AG09319 (cell line): ENCODE measurements around the gene VCAN.

Source experiments
- DNase-seq: peaks from one replicate; pipeline ENCODE4 v3.0.0-alpha.2; 2010; ENCODE audit warnings: low read depth; ENCODE audit errors: extremely low read depth
- TF ChIP-seq, protein P1 (sequence below): IDR thresholded peaks from 2 replicates; pipeline ENCODE4 v1.5.1; 2011; ENCODE audit warnings: low read depth, mild to moderate bottlenecking, inconsistent platforms, low read length, moderate library complexity

Gene VCAN

DNA sequence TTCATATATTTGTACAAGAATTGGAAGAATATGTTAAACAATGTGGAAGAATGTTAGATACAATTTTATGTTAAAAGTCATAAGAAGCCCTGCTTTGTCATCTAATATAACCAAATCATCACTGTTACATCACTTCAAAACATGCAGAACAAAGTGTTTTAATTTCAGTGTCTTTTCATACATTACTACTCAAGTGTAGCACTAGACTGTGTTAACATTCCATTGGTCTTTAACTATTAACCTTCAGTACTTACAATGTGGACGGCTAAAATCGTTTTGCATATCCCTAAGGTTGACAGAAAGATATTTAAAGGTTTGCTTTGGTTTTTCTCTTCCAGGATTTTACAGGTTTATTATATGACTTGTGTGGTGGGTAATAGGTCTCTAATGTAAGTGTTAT, 50.9 kb downstream of the VCAN start:
- DNase-seq = no peak
- TF ChIP-seq, protein P1, sequence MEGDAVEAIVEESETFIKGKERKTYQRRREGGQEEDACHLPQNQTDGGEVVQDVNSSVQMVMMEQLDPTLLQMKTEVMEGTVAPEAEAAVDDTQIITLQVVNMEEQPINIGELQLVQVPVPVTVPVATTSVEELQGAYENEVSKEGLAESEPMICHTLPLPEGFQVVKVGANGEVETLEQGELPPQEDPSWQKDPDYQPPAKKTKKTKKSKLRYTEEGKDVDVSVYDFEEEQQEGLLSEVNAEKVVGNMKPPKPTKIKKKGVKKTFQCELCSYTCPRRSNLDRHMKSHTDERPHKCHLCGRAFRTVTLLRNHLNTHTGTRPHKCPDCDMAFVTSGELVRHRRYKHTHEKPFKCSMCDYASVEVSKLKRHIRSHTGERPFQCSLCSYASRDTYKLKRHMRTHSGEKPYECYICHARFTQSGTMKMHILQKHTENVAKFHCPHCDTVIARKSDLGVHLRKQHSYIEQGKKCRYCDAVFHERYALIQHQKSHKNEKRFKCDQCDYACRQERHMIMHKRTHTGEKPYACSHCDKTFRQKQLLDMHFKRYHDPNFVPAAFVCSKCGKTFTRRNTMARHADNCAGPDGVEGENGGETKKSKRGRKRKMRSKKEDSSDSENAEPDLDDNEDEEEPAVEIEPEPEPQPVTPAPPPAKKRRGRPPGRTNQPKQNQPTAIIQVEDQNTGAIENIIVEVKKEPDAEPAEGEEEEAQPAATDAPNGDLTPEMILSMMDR = no peak

DNA sequence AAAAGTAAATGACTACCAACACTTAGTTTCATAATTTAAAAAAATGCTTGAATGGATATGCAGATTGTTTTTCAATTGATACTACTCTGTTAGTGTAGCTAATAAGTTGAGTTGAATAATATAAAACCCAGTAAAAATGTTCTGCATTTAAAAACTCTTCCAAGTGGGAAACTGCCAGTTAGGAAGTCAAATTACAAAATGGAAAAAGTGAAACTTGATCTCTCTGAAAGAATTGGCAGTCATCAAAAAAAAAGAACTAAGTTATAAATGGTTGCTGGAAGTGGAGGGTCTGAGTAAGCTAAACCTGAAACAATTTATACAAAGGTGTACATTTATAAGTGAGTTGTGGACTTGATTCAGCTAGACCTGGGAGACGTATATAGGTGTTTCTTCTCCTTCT, 52.4 kb downstream of the VCAN start:
- DNase-seq = no peak
- TF ChIP-seq, protein P1 = no peak

DNA sequence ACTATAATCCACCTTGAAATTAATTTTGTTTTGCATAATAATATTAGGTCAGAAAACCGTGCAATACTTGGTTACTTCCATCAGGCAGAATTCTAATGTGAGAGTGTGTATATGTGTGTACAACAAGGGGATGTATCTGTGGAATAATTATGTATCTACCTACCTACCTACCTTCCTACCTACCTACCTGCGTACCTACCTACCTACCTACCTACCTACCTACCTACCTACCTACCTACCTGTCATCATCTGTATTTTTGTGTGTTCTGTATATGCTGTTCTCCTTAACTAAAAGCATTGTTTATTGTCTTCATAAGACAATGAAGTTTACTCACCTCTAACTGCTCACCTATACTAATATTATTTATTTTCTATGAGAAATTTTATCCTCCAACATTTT, 52.8 kb downstream of the VCAN start:
- no peak for DNase-seq
- TF ChIP-seq, protein P1 = no peak

DNA sequence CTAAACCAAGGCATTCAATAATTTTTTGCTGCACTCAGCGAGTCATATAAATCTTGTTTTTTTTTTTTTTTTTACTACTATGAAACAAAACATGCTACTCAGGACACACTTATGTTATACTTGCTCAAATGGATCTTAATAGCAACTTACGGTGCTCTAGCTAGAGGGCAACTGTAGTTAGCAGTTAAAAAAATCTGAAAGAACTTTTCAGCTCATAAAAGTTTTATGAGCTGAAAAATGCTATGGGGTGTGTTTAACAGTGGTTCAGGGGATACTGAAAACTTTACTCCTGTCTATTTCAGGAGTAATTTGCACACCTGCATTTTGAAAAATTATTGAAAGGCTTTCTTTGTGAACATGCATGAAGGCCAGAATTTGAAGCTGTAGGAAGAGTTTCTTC, 53.4 kb downstream of the VCAN start:
- TF ChIP-seq, protein P1 = no peak
- DNase-seq = no peak

DNA sequence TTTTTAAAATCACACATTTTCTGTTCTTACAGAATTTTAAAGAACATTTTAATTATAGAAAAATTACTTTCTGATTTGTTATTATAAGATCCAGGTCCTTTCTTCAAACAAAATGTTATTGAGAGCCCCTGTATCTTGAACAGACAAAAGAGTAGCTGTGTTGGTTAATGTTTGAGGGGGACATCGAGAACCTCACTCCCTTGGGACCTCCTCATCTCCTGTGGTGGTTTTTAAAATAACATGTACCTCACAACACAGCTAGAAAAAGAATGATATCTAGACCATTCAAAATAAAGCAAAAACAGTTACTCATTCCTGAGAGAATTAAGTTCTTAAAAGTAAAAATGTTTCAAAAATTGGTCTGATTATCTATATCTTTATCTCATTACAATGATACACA, 54.7 kb downstream of the VCAN start:
- DNase-seq = no peak
- TF ChIP-seq, protein P1 = no peak

DNA sequence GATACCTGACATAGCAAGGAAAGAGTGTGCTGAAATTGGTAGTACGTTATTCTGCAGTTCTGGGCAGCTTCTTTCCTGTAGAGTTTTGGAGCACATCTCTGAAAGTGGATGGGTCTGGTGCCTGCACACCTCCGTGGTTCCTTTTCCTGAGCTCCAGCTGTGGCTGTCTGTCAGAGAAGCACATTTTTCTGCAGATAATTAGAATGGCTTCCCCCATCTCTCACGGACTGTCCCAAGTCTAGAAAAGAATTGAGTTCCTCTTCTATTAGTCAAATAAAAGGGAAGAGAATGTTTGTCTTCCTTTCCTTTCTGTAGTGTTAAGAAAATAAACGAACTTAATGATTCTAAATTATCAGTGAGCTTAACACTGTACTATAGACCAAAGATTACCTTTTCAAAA, 55.7 kb downstream of the VCAN start:
- TF ChIP-seq, protein P1 = no peak
- DNase-seq = no peak

- DNase-seq = no peak
- TF ChIP-seq, protein P1 = no peak
These were observed 56.3 kb downstream of the VCAN start for GRCh38 chr5:83527722-83528438.
